PC-9 (cell line): ENCODE results near the gene ZNF562. TPM values are rescaled to one million over a fixed set of nuclear protein-coding genes. Genes with fewer than 3 reads are reported as not detected.

Experiments used
- BruUV-seq: library from RNA; stranded (reverse); fragments of 400-500 nt; replicated peaks from 2 replicates; lab custom pipeline; 2021; lab: Mats Ljungman, UMichigan
- CTCF ChIA-PET: fragments of 300-600 bp; sonication (Branson Sonifier 250); formaldehyde crosslinking; loops from one replicate; lab custom pipeline; 2022; ENCODE audit warnings: antibody characterized with exemption; lab: Charles Lee
- POLR2A ChIA-PET: fragments of 300-600 bp; sonication (Branson Sonifier 250); formaldehyde crosslinking; loops from one replicate; lab custom pipeline; 2022; ENCODE audit warnings: antibody characterized with exemption; ENCODE audit not compliant: unreplicated experiment; lab: Charles Lee
- DNase-seq, 2 experiments: peaks; one replicate each; pipeline versions ENCODE4 v3.0.0 to v3.0.0-alpha.2; 2015 to 2022; ENCODE audit warnings: mixed read lengths in 1 of 2
- H2AFZ ChIP-seq: fragments of 200-600 bp; sonication (generic); 2 replicates; pipeline ENCODE4 v1.8.1; 2017; ENCODE audit warnings: antibody characterized with exemption
- H3F3A ChIP-seq: fragments of 200-600 bp; sonication (generic); 2 replicates; pipeline ENCODE4 v1.8.1; 2017; ENCODE audit warnings: antibody characterized with exemption, mild to moderate bottlenecking, low read depth; ENCODE audit not compliant: insufficient read depth
- H3K27ac ChIP-seq: fragments of 200-600 bp; sonication (generic); 2 replicates; pipeline ENCODE4 v1.6.1; 2016; ENCODE audit warnings: mixed run types
- H3K27me3 ChIP-seq: fragments of 200-600 bp; sonication (generic); 2 replicates; pipeline ENCODE4 v1.6.1; 2016; ENCODE audit warnings: low read depth, mixed run types; ENCODE audit not compliant: insufficient read depth
- H3K36me3 ChIP-seq: fragments of 200-600 bp; sonication (generic); 2 replicates; pipeline ENCODE4 v1.6.1; 2016; ENCODE audit warnings: low read depth, mixed run types
- H3K4me1 ChIP-seq: fragments of 200-600 bp; sonication (generic); replicated peaks from 2 replicates; pipeline ENCODE4 v1.6.1; 2016; ENCODE audit warnings: mixed run types; ENCODE audit not compliant: insufficient read depth
- H3K4me2 ChIP-seq: fragments of 200-600 bp; sonication (generic); 2 replicates; pipeline ENCODE4 v1.6.1; 2017; ENCODE audit warnings: mixed run types
- H3K4me3 ChIP-seq: fragments of 200-600 bp; sonication (generic); 2 replicates; pipeline ENCODE4 v1.6.1; 2016; ENCODE audit warnings: mixed run types
- H3K79me2 ChIP-seq: fragments of 200-600 bp; sonication (generic); 2 replicates; pipeline ENCODE4 v1.6.1; 2017; ENCODE audit warnings: low read depth, mixed run types
- H3K9me2 ChIP-seq: fragments of 200-600 bp; sonication (generic); 2 replicates; pipeline ENCODE4 v1.8.1; 2017; ENCODE audit warnings: mild to moderate bottlenecking; ENCODE audit not compliant: insufficient read depth
- H3K9me3 ChIP-seq: fragments of 200-600 bp; sonication (generic); 2 replicates; pipeline ENCODE4 v1.8.1; 2016; ENCODE audit warnings: low read depth; ENCODE audit not compliant: insufficient read depth
- H4K20me1 ChIP-seq: fragments of 200-600 bp; sonication (generic); 2 replicates; pipeline ENCODE4 v1.8.1; 2017; ENCODE audit not compliant: insufficient read depth
- CTCF ChIP-seq: fragments of 200-600 bp; sonication (generic); conservative IDR thresholded peaks from 2 replicates; pipeline ENCODE4 v1.6.1; 2017; ENCODE audit warnings: mixed run types, antibody characterized with exemption, mild to moderate bottlenecking, moderate library complexity
- EZH2 ChIP-seq: fragments of 200-600 bp; sonication (generic); IDR thresholded peaks from 2 replicates; pipeline ENCODE4 v1.8.0; 2017; ENCODE audit warnings: antibody characterized with exemption, low read depth
- intact Hi-C: fragments of 100-400 bp; cut with micrococcal nuclease; formaldehyde crosslinking; loops from one replicate; pipeline ENCODE4 v1.10.0; 2022; ENCODE audit not compliant: unreplicated experiment
- total RNA-seq: library from RNA; stranded (reverse); gene quantifications from 2 replicates; pipeline ENCODE4 v1.2.3, GENCODE V29; 2021

Gene ZNF562
- total RNA-seq, 1 experiment from 2014 or later, result 26.0 TPM

DNA sequence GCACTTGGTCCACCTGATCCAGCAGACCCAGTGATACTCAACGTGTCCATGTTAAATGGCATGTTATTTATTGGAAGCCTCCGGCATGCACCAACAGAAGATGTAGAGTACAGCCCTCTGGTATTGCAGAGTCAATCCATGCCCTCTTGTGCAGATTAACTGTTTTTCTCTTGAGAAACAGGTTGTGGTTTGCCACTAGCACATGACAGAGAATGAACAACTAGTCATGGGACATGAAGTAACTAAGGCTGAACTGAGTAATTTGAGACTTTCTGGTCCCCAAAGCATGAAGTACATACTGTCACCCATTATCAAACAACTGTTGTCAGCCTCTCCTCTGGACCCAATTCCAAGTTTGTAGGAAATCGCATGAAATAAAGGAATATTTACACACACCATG lies 3.2 kb downstream of the ZNF562 start:
- H3K36me3 ChIP-seq, result peaks cover 68% of the 10 kb centered on the region
- H3K27ac ChIP-seq, result no peak overlapping the region
- no TSS peak for BruUV-seq
- no peaks in the 10 kb centered on the region for H3K4me1 ChIP-seq
- intact Hi-C loops, result no loop called here
- H3K9me2 ChIP-seq, result no peaks in the 10 kb centered on the region
- no peaks in the 10 kb centered on the region for H4K20me1 ChIP-seq
- no peak overlapping the region; the same call in 1 of the 2 replicates for H3K4me3 ChIP-seq
- CTCF ChIA-PET, result no interaction called here
- H3K79me2 ChIP-seq, result peaks cover 80% of the 10 kb centered on the region
- H3K4me2 ChIP-seq, result no peak overlapping the region
- no peak for DNase-seq
- H3K9me3 ChIP-seq, result peaks cover 65% of the 10 kb centered on the region
- POLR2A ChIA-PET, result no interaction called here
- no peak overlapping the region for H2AFZ ChIP-seq
- H3F3A ChIP-seq, result peaks cover 27% of the 10 kb centered on the region
- no peak for TF ChIP-seq EZH2
- no peak for TF ChIP-seq CTCF
- H3K27me3 ChIP-seq, result no peaks in the 10 kb centered on the region

DNA sequence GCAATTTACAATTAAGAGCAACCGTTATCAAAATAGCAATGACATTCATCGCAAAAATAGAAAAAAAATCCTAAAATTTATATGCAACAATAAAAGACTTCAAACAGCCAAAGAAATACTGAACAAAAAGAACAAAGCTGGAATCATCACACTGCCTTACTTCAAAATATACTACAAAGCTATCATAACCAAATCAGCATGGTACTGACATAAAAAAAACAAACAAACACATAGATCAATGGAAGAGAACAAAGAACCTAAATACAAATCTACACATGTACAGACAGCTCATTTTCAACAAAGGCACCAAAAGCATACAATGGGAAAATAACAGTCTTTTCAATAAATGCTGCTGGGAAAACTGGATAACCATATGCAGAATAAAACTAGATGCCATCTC lies 6.4 kb downstream of the ZNF562 start:
- H3K4me2 ChIP-seq, result no peak overlapping the region
- H3K9me2 ChIP-seq, result no peaks in the 10 kb centered on the region
- no peaks in the 10 kb centered on the region for H3K4me1 ChIP-seq
- peaks cover 82% of the 10 kb centered on the region for H3K36me3 ChIP-seq
- BruUV-seq, result no TSS peak
- peaks cover 12% of the 10 kb centered on the region for H4K20me1 ChIP-seq
- H3K79me2 ChIP-seq, result peaks cover 100% of the 10 kb centered on the region
- peaks cover 64% of the 10 kb centered on the region for H3K9me3 ChIP-seq
- TF ChIP-seq CTCF (no peak), EZH2 (no peak)
- H3F3A ChIP-seq, result peaks cover 11% of the 10 kb centered on the region; the same call in 1 of the 2 replicates
- H3K4me3 ChIP-seq, result no peak overlapping the region
- H2AFZ ChIP-seq, result no peak overlapping the region
- CTCF ChIA-PET, result no interaction called here
- no peak for DNase-seq
- POLR2A ChIA-PET, result no interaction called here
- no peak overlapping the region for H3K27ac ChIP-seq
- intact Hi-C loops, result no loop called here
- H3K27me3 ChIP-seq, result no peaks in the 10 kb centered on the region

DNA sequence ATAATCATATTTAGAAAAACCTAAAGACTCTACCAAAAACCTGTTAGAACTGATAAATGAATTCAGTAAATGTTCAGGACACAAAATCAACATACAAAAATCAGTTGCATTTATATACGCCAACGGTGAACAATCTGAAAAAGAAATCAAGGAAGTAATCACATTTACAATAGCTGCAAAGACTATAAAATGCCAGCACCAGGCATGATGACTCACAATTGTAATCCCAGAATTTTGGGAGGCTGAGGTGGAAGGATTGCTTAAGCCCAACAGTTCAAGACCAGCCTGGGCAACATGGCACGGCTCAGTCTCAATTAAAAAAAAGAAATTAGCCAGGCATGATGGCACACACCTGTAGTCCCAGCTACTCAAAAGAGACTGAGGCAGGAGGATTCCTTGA lies 7.0 kb downstream of the ZNF562 start:
- intact Hi-C loops, result no loop called here
- H3K9me3 ChIP-seq, result peaks cover 57% of the 10 kb centered on the region
- H3K36me3 ChIP-seq, result peaks cover 75% of the 10 kb centered on the region
- peaks cover 6% of the 10 kb centered on the region; the same call in 1 of the 2 replicates for H3F3A ChIP-seq
- POLR2A ChIA-PET, result no interaction called here
- H3K79me2 ChIP-seq, result peaks cover 100% of the 10 kb centered on the region
- no peak overlapping the region for H3K4me2 ChIP-seq
- H3K27ac ChIP-seq, result no peak overlapping the region
- peaks cover 18% of the 10 kb centered on the region for H4K20me1 ChIP-seq
- CTCF ChIA-PET, result no interaction called here
- TF ChIP-seq CTCF (no peak), EZH2 (no peak)
- no peak overlapping the region for H3K4me3 ChIP-seq
- BruUV-seq, result no TSS peak
- H3K9me2 ChIP-seq, result no peaks in the 10 kb centered on the region
- H3K4me1 ChIP-seq, result no peaks in the 10 kb centered on the region
- DNase-seq, result no peak
- no peaks in the 10 kb centered on the region for H3K27me3 ChIP-seq
- no peak overlapping the region for H2AFZ ChIP-seq
